BJ (cell line): Measurements from ENCODE around the gene SLC24A1. TPM values are rescaled to one million over a fixed set of nuclear protein-coding genes. Genes with fewer than 3 reads are reported as not detected.
A peak's percentile ranks its signal among the peaks of the same experiment; 100 is the strongest.

ENCODE experiments used
- CTCF ChIA-PET: fragments of 350-600 bp; formaldehyde crosslinking; extraction: SDS; loops from one replicate; lab custom pipeline; 2021; ENCODE audit warnings: antibody characterized with exemption, inconsistent platforms; lab: Yijun Ruan, JAX
- POLR2A ChIA-PET: fragments of 300-600 bp; sonication (Branson Sonifier 250); formaldehyde crosslinking; extraction: SDS; loops from one replicate; lab custom pipeline; 2021; ENCODE audit warnings: antibody characterized with exemption; lab: Charles Lee
- DNase-seq: peaks from one replicate; pipeline ENCODE4 v3.0.0-alpha.2; 2011; ENCODE audit warnings: low read depth
- H3K27me3 ChIP-seq: 2 replicates; pipeline ENCODE4 v1.6.0; 2011; ENCODE audit warnings: low read length; ENCODE audit not compliant: control insufficient read depth, insufficient read depth
- H3K36me3 ChIP-seq: 2 replicates; pipeline ENCODE4 v1.5.1; 2011; ENCODE audit warnings: low read length; ENCODE audit not compliant: control insufficient read depth, insufficient read depth
- H3K4me3 ChIP-seq: 2 replicates; pipeline ENCODE4 v1.5.1; 2011; ENCODE audit warnings: low read depth, mild to moderate bottlenecking, control low read depth, low read length
- CTCF ChIP-seq: IDR thresholded peaks from 2 replicates; pipeline ENCODE4 v1.5.1; 2011; ENCODE audit warnings: low read depth, mild to moderate bottlenecking, control low read depth, inconsistent platforms, low read length, moderate library complexity; ENCODE audit not compliant: insufficient read depth
- polyA plus RNA-seq: library from polyadenylated mRNA; depleted of rRNA; stranded (reverse); fragments of >200 nt; gene quantifications from 2 replicates; pipeline ENCODE4 v1.2.3, GENCODE V29; 2011

Gene SLC24A1
- polyA plus RNA-seq, 1 experiment = 7.0 TPM

GRCh38 chr15:65603559-65603958 lies 18.2 kb upstream of the SLC24A1 start:
- ChIA-PET POLR2A (no interaction called here), CTCF (interaction anchor here (0.8 to 1.0 kb wide), 2 partner anchors 20 to 253 kb away, joined by 3 read pairs; no protein-coding TSS in a partner anchor)
- Histone ChIP-seq H3K4me3 (no peak overlapping the region), H3K36me3 (peaks cover 4% of the 10 kb centered on the region), H3K27me3 (no peaks in the 10 kb centered on the region)
- TF ChIP-seq CTCF = no peak
- DNase-seq = no peak

- ChIA-PET CTCF (interaction anchor here (0.5 to 2.2 kb wide), 11 partner anchors 9 to 249 kb away, joined by 3 to 6 read pairs (median 3); no protein-coding TSS in a partner anchor), POLR2A (interaction anchor here (0.7 to 1.0 kb wide), 6 partner anchors 8 to 259 kb away, joined by 3 to 15 read pairs (median 4); partner anchors contain the start of gene RAB11A)
- peak within 1 kb of the TSS; percentile 88 for H3K4me3 ChIP-seq
- H3K36me3 ChIP-seq = no peaks in the 10 kb centered on the region
- peak; percentile 54 for TF ChIP-seq CTCF
- peak; percentile 72 for DNase-seq
- no peaks in the 10 kb centered on the region for H3K27me3 ChIP-seq
These were observed 10.6 kb upstream of the SLC24A1 start, which contains the start of gene INTS14 for GRCh38 chr15:65610871-65611718. TSS of gene INTS14 (minus strand) at chr15:65611131. CDS start at chr15:65607380, 3,751 bp downstream.

- TF ChIP-seq CTCF = no peak
- ChIA-PET CTCF (interaction anchor here (0.9 to 1.6 kb wide), 4 partner anchors 27 to 217 kb away, joined by 3 to 5 read pairs (median 3); no protein-coding TSS in a partner anchor), POLR2A (no interaction called here)
- peak overlapping the region; percentile 88 for H3K4me3 ChIP-seq
- no peaks in the 10 kb centered on the region for H3K36me3 ChIP-seq
- DNase-seq = no peak
- H3K27me3 ChIP-seq = no peaks in the 10 kb centered on the region
These were observed 9.7 kb upstream of the SLC24A1 start for GRCh38 chr15:65611888-65612615.

- DNase-seq = no peak
- H3K27me3 ChIP-seq = no peaks in the 10 kb centered on the region
- CTCF ChIA-PET = interaction anchor here (0.9 to 1.6 kb wide), 3 partner anchors 26 to 217 kb away, joined by 3 to 5 read pairs (median 3); no protein-coding TSS in a partner anchor
- no peak for TF ChIP-seq CTCF
- no peak overlapping the region for H3K4me3 ChIP-seq
- POLR2A ChIA-PET = no interaction called here
- no peaks in the 10 kb centered on the region for H3K36me3 ChIP-seq
These were observed 9.2 kb upstream of the SLC24A1 start for GRCh38 chr15:65612616-65612946.
